Measurements from ENCODE around the gene HLA-DMB.

HLA-DMB gene

DNA sequence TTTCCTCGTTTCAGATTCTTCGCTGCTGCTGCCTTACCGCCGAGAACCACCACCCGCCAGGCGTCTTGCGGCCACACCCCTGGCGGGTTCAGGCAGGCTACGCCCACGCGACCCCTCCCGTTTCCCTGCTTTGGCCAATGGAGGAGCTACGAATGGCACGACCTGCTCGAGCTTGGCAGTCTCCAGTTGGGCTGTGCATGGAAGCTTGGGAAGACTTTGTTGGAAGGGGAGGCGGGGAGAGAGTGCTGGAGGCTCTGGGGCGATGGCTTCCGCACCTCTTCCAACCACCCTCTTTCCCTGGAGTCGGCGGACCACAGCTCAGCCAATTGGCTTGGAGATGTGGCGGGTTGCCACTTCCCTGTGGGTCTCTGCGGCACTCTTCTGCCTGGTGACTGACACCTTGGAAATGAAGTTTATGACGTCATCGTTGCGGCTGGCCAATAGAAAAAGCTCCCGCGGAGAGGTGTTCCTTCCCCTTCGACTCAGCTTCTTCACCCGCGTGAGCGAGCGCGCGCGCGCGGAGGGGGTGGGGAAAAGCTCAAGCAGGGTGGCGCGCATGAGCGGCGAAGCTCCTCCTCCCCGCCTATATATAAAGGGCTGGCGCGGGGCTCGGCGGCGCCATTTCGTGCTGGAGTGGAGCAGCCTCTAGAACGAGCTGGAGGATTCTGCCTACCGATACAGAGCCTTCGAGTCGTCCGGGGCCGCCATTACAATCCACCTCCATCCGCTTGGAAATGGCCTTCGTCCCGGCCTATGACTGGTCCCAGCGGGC lies 30.9 kb upstream of the HLA-DMB start:
- DNase-seq (ENCODE audit: low spot score) = peak; percentile 83

DNA sequence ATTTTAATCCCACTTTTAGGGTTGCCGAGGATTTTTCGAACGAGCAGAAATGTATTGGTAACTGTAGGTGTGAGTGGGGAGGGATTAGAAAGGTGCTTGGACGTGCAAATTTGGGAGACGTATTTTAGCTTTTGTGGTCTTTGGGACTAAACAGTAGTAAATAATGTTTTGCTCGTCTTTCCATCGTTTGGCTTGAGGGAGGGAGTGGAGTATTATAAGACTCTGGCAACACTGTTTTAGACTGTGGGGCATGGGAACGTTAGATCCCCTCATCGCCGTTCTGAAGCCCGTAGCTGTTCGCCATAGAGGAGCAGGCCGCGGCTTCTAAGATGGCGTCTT lies 30.4 kb upstream of the HLA-DMB start:
- DNase-seq (ENCODE audit: low spot score) = no peak

DNA sequence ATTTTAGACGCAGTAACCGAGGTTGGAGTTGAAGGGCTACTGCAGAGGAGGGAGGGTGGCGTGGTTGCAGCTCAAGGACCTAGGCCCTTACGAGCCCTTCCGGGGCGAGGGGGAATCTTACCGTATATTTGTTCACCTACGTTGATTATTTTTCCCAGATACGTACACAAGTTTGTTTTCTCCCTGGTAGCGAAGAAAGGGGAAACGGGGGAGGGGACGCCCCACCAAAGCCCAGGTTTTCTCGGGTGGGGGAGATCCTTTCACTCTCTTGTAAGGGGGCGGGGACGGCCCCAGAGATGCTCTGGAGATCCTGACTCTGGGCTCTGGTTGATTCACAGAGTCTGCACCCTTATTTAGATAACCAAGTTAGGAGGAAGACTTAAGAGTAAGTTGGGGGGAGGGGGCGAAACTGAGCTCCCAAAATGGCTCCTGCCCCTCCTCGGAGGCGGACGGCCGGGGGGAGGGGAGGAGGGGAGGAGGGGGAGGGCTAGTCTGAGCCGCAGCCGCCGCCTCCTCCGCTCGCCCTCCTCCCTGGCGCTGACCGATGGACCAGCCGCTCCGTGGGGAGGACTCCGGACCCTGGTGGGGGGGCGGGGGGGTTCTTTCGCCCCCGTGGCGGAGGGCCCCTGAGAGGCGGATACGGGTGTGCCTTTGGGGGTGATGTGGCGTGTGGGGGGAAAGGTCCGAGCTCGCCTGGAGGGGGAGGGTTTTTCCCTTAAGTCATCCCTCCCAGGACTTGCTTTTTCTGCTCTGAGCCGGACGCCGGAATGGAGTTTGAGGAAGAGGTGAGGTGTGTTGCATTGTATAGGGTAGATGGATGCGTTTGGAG lies 29.8 kb upstream of the HLA-DMB start:
- peak; percentile 51 for DNase-seq (ENCODE audit: low spot score)

DNA sequence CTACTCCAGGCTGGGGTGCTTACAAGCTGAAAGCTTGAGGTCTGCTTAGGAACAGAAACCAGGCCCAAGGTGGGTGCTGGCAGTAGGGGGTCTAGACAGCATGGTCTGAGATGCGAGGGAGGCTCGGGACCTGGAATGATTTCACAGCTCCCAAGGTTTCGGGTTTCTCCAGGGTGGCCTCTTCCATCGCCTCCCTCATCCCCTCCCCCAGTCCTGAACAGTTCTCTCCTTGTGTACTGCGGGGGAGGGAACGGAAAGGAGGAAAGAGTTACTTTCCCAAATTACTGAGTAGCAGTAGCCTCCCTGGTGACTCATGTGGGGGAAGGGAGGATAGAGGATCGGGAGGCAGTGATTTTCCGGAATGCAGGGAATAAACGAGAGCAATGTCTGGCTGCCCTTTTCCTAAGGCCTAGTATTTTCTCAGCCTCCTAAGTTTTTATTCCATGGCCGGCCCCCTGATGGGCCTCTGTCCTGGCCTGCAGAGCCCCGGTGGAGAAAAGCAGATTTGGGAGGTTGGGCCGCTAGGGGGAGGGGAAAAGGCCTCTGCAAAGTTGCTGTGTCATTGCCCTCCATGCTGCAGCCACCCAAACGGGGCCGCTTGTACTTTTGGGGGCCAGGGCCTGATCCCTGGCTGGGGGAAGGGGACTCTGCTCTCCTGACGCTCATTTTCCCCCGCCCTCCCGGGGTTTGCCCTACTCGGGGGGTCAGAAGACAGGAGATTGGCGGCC lies 29.0 kb upstream of the HLA-DMB start:
- no peak for DNase-seq (ENCODE audit: low spot score)

DNA sequence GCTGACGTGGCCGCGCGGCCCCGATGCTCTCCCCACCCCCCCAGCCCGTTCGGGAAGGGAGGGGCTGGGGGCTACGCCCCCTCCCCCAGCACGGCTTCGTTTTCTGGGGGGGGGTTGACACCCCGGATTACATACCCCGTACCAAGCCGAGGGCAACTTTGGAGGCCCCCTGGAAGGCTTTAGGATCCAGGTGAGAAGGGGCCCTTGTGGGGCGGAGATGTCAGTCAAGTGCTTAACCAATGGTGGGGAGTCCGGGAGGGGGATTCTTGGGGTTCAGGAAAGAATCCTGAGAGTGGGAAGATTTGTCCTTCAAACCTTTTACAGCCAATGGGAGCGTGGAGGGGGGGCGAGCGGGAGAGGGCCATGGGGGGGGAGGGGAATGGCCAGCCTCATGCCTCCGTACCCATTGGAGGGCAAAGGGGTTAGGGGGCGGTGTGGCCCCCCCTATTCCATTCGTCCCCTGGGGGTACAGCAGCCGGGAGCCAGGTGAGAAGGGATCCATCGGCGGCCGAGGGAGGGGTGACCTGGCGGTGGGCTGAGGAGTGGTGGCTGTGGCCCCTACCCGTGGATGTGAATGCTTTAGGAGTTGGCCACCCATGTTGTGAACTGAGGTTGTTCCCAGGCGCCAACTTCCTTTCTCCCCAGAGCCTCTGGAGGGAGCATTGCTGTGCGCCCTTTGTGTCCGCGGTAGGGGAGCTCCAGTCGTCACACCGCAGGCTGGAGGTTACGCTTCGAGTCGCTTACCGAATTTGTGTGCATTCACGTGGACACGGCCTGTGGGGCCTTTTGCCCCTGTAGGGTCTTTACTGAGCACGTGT lies 28.2 kb upstream of the HLA-DMB start:
- peak; percentile 74 for DNase-seq (ENCODE audit: low spot score)

DNA sequence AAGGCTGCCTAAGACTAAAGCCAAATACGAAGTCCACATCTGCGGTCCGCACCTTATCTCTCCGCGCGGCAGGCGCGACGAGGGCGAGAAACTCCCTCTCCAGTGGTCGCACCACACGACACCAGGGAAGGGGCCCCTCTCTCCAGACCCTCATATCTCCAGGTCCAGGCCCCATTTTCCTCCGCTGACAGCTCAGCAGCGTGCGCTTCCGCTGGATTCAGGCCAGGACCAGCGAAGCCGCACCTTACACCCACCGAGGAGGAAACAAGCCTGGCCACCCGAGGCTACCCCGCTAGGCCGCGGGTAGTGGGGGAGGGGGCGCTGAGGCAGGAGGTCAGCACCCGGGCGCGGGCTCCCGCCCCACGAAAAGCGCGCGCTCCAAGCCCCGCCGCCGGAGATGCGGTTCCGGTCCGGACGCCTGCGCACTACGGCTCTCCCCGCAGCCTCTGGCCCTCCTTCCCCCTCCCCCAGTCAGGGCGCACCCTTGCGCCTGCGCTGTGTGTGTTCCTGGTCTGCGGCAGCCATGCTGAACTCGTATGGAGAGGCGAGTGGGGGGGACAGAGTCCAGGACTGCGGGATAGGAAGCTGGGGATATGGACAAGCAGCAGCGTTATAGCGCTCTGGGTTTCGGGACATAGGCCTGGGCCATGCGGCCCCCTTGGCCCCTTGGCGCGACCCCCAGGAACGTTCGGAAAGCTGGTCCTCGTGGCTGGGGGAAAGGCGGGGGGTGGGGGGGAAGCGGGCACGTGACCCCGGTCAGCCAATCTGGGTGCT lies 27.5 kb upstream of the HLA-DMB start, which contains the start of gene BRD2:
BRD2 (plus strand) TSS at position 502 of the 774 bp plus-strand sequence. CDS start 4,305 bp downstream, outside the sequence.
- DNase-seq (ENCODE audit: low spot score) = peak; percentile 83

DNA sequence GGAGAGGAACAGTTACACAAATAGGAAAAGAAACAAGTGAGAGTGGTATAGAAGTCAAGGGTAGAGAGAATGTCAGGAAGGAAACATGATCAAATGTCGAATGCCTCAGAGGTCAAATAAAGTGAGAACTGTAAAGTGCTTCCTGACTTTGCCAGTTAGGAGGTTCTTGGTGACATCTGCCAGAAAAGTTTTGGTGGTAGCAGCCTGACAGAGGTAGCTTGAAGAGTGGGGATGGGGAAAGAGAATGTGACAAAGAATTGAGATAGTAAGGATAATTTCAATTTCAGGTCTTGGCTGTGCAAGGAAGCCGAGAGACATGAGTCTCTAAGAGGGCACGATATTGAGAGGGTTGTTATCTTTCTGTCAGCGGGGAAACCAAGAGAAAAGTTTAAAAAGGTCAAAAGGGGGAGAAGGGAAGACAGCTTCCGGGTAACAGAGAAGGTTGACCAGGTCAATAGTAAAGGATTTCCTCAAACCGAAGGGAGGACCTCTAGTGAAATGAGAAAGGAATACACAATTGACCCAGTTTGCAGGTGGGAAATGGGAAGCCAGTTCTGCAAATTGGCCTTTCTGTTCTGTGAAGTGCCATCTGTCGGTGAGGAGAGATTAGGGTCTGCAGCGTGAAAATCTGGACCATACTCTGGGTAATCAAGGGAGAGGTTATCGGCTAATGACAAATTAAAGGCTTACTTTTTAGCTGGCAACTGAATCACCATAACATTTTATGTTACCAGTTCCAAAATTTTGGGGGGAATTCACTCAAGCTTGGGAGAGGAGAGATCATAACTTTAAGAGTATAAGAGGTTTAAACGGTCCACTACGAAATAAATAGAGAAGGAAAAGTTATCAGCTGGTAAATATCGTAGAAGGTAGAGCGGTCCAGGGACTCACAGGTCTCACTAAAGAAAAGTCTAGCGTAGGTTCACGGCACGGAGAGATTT lies 26.6 kb upstream of the HLA-DMB start:
- DNase-seq (ENCODE audit: low spot score) = peak; percentile 44

DNA sequence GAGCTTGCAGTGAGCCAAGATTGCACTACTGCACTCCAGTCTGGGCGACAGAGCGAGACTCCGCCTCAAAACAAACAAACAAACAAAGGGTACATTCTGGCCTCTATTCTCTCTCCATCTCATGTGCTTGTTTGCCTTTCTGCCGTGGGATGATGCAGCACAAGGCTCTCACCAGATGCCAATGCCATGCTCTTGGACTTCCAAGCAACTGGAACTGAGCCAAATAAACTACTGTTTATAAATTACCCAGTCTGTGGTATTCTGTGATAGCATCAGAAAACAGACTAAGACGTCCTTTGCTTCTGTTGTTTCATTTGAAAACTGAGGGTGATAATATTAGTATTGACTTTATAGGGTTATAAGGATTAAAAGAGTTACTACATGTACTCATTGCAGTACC lies 23.9 kb upstream of the HLA-DMB start:
- DNase-seq (ENCODE audit: low spot score) = no peak

DNA sequence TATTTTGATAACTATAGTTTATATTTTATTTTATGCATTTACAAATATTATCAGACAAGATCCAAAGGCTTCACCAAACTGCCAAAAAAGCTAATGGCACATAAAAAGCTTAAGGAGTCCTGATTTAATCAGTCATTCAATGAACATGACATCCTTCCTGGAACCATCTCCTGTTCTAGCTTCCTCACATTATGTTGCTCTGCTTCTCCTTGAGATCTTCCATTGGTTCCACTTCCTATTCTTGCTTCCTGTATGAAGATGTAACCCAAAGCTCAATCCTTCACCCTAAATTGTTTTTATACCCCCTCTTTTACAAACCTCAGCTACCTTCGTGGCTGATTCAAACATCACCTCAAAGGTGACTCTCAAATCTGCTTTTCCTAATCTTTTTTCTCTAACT lies 23.0 kb upstream of the HLA-DMB start:
- DNase-seq (ENCODE audit: low spot score) = no peak

DNA sequence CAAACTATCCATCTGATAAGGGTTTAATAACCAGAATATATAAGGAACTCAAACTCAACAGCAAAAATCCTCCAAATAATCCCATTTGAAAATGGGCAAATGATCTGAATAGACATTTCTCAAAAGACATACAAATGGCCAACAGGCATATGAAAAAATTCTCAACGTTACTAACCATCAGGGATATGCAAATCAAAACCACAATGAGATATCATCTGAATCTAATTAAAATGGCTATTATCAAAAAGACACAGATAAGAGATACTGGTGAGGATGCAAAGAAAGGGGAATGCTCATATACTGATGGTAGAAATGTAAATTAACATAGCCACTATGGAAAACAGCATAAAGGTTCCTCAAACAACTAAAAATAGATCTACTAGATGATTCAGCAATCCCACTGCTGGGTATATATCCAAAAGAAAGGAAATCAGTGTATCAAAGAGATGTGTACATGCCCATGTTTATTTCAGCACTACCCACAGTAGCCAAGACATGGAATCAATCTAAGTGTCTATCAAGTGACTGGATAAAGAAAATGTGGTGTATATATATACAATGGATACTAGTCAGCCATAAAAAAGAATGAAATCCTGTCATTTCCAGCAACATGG lies 21.5 kb upstream of the HLA-DMB start:
- DNase-seq (ENCODE audit: low spot score) = no peak

DNA sequence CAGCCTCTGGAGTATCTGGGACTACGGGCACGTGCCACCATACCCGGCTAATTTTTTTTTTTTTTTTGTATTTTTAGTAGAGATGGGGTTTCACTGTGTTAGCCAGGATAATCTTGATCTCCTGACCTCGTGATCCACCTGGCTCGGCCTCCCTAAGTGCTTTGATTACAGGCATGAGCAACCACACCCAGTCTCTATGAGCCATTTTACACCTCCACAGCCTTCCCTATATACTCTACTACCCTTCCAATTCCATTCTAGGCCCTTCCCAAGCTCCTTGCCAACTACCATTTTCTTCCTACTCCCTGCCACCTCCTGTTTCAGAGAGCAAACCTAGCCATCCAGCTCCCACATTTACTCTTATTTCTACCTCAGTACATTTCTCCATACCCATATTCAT lies 19.7 kb upstream of the HLA-DMB start:
- DNase-seq (ENCODE audit: low spot score) = no peak

DNA sequence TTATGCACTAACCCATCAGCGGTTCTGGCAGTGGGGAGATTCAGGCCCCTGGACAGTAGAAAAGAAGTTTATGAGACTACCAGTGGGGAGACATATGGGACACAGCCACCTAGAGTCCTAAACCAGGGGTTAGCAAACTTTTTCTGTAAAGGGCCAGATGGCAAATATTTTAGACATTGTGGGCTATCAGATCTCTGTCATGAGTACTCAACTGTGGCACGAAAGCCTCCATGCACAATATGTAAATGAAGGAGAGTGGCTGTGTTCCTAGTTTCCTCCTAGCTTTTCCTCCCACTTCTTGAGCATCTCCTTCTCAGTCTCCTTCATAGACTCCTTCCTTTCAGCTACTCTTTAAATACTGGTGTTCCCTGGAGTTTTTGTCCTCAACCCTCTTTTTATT lies 15.3 kb upstream of the HLA-DMB start:
- no peak for DNase-seq (ENCODE audit: low spot score)

DNA sequence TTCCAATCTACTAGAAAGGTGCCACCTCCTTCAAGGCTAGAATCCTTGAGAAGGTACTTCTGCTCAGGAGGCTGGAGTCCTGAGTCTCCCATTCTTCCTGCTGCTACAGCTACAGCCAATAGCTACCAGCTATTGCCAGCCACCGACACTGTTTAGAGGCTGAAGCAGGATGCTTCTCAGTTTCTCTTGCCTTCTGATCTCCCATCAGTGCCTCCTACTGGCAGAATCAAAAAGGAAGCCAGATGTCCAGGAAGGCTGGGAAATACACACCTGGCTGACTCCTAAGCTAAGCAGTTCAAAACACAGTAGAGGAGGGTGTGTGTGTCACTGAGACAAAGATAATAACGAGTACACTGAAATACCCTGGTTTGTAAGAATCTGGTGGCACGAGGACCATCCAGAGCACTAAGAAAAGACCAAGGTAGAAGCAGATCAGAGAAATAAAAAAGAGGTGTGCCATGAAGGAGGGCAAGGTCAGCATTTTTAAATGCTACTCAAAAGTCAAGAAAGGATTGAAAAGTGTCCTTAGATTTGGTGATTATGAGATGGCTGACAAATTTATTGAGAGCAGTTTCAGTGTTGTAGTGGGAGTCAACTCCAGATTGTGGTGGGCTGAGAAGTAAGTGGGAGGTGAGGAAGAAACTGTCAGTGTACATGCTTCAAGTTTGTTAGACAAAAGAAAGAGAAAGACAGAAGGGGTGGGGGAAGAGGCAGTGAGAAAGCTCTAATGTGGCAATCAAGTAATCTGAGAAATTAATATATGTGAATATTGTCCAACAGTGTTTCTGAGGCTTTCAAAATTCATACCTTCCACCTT lies 14.4 kb upstream of the HLA-DMB start:
- peak; percentile 60 for DNase-seq (ENCODE audit: low spot score)

DNA sequence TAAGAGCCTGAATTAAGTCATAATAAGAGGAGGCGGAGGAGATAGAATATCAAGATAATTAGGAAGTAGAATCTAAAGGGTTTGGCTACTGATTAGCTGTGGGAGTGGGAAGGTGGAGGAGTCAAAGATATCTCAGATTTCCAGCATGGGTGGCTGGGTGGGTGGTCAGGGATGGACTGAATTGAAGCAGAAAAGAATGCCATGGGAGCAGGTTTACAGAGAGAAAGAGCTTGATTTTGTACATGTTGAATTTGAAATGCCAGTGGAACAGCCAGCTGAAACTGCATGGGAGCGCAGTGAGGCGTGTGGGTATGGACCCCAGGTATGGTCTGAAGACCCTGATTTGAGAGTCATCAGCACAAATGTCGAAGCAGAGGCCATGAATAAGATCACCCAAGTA lies 13.4 kb upstream of the HLA-DMB start:
- DNase-seq (ENCODE audit: low spot score) = no peak

DNA sequence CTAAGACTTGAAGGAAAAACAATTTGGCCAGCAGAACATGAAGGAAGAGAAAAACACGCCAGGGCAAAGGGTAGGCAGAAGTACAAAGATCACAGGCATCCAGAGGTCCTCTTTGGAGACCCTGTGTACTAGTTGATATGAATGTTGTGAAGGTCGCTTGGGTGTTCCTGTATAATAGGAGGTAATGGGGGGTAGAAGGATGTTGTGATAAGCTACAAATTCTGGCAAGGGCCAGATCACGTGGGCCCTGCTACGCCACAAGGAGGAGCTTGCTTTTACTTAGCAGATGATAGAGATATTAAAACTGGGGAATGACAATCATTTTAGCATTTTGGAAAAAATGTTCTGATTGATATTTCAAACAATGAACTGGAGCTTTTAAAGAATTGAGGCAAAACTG lies 12.9 kb upstream of the HLA-DMB start:
- no peak for DNase-seq (ENCODE audit: low spot score)

DNA sequence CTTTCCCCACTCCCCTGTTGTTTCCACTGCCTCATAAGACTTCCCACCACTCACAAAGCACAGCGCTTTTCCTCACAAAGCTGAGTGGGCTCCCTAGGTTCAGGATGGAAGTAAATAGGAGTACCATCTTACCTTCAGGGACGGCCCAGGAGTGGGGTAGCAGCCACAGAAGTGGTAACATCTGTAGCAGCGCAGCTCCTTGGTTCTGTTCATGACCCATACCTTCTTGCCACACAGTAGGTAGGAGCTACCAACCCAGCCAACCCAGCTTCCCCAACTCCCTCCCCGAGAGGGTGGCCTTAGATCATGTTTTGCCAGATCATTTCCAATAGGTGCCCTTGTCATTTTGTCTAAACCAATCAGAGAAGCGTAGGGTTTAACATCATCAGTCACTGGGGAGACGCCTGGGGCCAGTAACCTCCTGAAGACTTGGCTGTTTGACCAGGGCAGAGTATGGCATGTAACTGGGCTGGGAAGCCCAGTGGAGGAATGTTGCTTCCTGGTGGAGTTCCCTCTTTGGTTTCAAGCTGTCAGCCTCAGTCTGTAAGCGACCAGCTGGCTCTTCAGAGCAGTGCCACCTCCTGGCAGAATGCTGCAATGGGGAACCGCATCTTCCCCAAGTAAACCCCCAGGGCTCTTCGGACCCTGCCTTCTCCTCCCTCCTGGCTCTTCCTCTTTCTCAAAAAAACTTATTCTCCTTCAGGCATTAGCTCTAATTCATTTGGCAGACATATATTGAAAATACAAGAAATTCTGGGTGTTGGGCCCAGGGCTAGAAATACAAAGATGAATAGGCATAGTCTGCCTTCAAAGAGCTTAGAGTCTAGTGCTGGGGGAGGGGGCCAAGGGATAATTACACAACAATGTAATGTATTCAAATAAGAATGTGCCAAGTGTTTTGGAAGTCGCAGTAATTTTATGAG lies 12.2 kb upstream of the HLA-DMB start, which contains the start of gene HLA-DMA:
HLA-DMA (minus strand) TSS at position 281 of the 923 bp plus-strand sequence; CDS start at position 220, 61 bp downstream.
- peak; percentile 81 for DNase-seq (ENCODE audit: low spot score)

DNA sequence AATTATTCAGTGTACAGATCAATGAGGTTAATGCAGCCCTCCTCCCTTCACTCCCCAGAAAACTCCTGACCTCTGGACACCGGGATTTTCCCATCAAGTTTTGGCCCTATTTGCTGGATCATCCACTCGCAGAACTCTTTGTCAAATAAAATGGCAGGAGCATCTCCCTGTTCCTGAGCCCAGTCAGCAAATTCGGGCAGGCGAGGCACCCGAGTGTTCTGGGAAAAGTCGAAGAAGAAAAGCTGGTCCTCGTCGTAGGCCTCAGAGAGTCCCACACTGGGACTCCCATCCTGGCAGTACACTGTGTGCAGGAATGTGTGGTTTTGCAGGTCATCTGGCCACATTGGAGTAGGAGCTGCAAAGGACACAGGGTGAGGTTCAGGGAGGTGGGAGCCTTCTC lies 9.6 kb upstream of the HLA-DMB start:
- DNase-seq (ENCODE audit: low spot score) = no peak
